GM19397 (cell line): ENCODE data around the gene TMEM97.
A peak's percentile ranks its signal among the peaks of the same experiment; 100 is the strongest.

Experiments used
- ATAC-seq: cut with Tn5 transposase; IDR thresholded peaks from one replicate; pipeline ENCODE4 v1.9.1; 2021; ENCODE audit warnings: mild to moderate bottlenecking, moderate library complexity; ENCODE audit not compliant: unreplicated experiment

TMEM97 gene

DNA sequence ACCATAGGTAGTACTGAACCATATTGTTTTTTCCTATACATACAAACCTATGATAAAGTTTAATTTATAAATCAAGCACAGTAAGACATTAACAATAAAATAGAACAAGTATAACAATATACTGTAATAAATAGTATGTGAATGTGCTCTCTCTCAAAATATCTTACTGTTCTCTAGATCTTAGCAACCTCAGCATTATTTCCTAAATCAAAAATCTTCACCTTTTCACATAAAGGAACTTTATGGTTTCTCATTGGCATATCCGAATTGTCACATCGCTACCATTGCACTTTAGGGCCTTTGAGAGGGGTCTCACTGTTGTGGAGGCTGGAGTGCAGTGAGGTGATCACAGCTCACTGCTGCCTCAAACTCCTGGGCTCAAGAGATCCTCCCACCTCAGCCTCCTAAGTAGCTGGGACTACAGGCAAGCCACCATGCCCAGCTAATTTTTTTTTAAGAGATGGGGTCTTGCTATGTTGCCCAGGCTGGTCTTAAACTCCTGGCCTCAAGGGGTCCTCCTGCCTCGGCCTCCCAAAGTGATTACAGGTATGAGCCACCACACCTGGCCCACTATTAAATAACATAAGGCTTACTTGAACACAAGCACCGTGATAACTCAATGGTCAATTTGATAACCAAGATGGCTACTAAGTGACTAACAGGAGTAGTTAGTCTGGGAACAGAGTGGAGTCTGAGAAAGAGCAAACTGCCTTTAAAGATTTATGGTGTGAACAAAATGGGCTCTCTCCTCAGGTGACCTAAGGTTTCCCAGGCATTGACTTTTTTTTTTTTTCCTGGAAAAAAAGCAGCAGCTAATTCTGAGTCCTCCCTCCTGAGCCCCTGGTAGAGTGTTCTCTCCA, 2.9 kb upstream of the TMEM97 start:
- no peak for ATAC-seq

DNA sequence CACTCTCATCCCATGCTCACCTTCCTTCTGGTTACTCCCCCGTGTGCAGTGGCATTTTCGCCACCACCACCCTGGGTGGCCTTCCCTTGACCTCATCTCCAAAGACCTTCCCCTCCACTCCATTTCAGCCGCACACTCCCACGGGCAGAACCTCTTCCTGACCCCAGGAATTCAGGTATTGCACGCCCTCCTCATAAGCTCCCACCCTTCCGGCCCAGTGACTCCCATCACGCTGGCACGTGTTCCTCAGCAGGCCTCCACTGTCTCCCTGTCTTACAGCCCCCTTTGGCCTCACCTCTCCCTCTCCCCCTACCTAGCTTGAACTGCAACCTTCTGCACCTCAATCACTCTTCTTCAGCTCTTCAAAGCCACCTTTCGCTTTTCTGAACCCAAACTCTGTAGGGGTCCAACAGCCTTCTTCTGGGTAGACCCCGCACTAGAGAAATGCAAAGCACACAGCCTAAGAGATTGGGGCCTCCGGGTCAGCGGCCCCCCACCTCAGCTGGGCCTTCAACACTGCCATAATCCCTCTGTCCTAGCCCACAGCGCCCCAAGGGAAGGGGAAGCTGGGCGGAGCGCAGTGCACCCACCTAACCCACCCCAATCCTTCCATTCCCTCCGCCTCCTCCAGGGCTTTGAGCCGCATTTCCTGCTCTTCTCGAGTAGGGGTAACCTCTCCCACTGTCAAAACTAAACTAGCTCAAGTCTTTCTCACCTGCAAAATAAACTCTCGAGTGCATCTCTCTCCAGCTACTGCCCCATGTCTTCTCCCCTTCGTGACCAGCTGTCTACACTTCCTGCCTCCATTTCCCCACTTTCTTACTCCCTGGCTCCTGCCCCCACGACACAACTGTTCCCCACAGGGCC, 1.7 kb upstream of the TMEM97 start:
- no peak for ATAC-seq

DNA sequence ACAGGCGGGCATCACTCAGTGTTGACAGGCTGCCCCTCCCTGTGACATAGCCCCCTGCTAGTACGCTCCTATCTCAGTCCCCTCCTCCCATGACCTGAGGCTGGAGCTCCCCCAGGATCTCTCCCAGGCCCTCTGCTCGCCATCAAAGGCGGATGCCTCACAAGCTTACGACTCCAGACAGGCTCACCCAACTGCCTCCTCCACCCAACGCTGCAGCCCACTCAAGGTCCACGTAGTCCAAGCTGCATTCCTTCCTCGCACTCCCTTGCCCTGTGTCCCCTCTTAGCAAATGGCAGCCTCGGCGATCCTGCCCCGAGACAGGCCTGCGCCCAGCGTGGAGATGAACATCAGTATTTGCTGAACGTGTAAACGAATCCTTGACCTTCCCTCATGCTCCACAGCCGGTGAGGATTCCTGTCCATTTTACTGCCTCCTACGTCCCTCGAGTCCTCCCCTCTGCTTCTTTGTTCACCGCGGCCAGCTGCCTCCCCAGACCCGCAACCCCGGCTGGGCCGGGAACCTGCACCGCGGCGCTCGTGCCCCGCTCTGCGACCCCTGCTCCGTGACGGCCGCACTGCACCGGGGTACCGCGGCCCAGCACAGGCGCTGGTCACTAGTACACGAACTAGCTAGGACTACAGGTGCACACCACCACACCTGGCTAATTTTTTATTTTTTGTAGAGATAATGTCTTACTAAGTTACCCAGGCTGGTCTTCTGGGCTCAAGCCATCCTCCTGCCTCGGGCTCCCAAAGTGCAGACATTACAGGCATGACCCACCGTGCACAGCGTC, 838 bp upstream of the TMEM97 start:
- ATAC-seq: peak; percentile 16

DNA sequence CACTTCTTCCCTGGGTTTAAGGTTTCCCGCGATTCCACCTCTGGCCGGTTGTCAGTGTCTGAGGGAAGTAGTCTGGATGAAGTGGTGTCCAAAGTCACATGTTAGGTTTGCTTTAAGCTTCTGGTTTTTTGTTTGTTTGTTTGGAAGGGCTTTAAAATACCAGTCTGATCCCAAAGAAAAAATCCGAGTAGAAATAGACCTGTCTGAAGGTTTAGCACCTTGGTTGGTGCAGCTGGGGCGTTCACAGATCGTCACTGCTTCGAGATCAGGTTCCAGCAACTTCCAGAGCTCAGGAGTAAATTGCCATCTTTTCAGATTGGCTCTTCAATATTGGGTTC, 567 bp downstream of the TMEM97 start:
- ATAC-seq: no peak

DNA sequence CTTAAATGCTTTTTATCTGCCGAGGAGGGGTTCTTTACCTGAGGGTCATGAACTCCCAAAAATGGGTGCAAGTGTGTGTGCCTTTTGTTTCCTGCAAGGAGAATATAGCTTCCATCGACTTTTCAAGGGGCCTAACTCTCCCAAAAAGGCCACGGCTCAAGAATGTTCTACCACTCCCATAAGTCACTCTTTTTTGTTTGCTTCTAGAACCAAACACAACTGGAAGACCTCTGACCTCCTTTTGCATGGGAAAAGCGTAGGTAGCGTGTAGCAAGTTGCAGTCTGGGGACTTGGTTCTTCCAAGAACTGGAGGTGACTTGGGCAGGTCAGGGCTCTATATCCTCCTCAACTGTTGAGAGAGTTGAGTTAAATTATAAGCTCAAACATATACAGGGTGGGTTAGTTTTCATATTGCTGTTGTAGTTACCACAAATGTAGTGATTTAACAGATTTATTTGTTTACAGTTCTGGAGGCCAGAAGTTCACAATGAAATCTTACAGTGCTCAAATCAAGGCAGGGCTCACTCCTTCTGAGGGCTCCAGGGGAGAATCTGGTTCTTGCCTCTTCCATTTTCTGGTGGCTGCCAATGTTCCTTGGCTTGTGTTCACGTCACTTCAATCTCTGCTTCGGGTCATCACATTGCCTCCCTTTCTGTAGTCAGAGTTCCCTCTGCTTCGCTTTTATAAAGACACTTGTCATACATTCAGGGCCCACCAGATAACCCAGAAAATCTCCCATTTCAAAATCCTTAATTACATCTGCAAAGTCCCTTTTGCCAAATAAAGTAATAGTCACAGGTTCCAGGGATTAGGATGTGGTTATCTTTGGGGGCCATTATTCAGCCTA, 1.4 kb downstream of the TMEM97 start:
- ATAC-seq: no peak

- ATAC-seq: no peak
These were observed 5.3 kb downstream of the TMEM97 start for GRCh38 chr17:28324267-28324745.

DNA sequence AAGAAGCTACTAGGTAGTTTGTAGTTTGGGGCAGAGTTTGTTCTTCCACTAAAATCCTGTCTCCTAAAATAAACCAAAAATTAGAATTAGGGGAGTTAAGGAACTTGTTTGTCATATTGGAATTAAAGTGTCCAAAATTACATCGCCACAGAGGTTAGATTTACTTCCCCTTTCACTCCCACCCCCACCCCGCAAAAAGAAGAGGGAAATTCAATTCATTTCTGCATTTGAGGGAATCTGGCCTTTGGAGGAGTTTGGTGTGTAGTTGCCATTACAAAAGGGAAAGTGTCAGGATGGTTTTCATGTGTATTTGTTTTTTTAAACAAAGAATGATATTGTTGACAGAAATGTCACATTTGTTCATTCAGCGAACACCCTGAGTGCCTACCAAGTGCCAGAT, 5.8 kb downstream of the TMEM97 start:
- no peak for ATAC-seq

GRCh38 chr17:28325211-28325610, 6.2 kb downstream of the TMEM97 start:
- ATAC-seq: no peak

GRCh38 chr17:28326114-28326513, 7.1 kb downstream of the TMEM97 start:
- ATAC-seq: no peak

DNA sequence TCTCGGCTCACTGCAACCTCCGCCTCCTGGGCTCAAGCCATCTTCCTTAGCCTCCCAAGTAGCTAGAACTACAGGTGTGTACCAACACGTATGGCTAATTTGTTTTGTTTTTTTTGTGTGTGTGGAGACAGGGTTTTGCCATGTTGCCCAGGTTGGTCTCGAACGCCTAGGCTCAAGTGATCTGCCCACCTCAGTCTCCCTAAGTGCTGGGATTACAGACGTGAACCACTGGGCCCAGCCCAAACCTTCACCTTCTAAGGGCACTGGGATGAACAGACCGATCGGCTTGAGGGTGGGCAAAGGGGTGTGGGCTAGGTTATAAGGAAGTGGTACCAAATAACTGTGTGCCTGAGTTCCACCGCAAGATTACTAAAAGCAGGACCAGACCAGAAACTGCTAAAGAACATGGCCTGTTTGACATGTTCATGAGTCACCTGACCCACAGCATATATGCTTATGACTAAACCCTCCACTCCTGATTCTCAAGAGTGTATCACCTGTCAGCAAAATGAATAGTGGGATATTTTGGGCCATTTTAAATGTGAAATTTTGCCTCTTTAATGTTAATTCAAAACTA, 8.1 kb downstream of the TMEM97 start:
- ATAC-seq: no peak

- no peak for ATAC-seq
These were observed 8.7 kb downstream of the TMEM97 start for GRCh38 chr17:28327709-28328108.

GRCh38 chr17:28328325-28328724, 9.3 kb downstream of the TMEM97 start:
- ATAC-seq: no peak

GRCh38 chr17:28330671-28331070, 11.7 kb downstream of the TMEM97 start:
- ATAC-seq: no peak

- no peak for ATAC-seq
These were observed 13.0 kb downstream of the TMEM97 start for GRCh38 chr17:28331891-28332420.

- ATAC-seq: no peak
These were observed 14.2 kb downstream of the TMEM97 start for GRCh38 chr17:28333083-28333746.

DNA sequence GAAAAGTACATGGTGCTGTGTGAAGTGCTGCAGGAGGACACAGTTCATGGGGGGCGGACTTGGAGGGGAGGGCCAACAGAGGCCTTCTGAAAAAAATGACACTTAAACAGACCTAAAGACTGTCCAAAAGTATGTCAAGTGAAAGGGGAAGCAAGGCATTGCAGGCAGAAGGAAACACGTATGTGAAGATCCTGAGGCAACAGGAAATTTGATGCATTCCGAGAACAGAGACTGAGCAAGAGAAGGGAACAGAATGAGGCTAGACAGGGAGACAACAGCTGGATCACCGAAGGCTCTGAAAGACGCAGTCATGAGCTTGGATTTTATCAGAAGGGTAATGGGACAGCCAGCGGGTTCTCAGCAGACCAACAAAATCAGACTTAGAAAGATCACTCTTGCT, 15.2 kb downstream of the TMEM97 start:
- no peak for ATAC-seq

DNA sequence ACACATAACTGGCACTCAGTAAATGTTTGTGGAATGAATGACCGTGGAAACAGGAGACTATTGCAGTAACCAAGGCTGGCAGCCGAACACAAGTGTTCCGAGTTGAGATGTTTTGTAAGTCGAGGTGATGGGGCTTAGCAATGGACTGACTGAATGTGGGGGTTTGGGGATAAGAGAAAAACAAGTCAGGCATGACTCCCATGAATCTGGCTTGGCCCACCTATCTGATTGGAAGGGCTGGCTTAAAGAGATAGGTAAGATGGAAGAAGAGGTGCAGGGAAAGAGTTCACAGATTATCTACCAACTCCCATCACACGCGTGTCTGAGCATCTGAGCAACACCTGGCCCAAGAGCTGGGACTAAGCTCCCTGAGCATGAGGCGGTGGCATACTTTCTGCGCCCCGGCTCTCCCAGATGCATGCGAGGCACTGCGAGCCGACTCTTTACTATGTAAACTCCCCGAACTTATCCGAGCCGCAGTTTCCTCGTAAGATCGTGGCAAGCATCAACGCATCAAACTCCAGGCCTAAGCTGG, 15.7 kb downstream of the TMEM97 start:
- no peak for ATAC-seq

DNA sequence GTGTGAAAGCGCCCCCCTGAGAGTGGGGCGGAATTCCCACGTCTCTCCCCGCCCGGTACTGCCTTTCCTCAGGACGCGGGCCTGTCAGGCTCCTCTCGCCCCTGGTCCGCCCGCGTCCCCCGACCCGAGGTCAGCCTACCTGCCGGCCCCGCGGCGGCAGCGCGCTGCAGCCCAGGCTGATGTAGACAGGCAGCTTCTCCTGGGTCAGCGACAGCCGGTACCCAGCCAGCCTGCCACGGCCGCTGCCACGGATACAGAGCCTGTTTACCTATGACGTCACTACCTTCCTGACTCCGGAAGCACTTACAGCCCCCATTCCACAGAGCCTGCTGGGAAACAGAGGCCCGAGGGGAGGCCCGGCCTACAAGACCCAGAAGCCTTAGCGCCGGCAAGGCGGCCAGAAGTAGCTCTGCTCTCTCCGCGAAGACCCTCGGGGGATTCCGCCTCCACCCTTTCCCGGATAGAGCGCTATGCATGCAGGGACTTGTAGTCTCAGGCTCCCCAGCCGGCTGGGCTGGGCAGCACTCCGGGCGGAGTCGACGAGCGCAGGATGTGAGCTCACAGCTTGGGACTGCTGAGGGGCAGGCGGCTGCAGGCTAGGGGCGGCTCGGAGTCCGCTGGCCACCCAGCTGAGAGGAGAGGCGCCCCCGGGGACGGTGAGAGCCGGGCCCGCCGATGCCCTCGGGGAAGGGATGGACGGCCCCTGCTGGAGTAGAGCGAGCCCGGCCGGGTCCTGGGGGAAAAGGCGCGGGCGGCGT, 16.4 kb downstream of the TMEM97 start, which contains the start of the genes IFT20 and TNFAIP1:
TSS of gene IFT20 (minus strand) at position 272 of the 758 bp plus-strand sequence. CDS start 3,487 bp downstream, outside the sequence.
TSS of gene TNFAIP1 (plus strand) at position 561 of the 758 bp plus-strand sequence. CDS start 3,761 bp downstream, outside the sequence.
- ATAC-seq: peak; percentile 96
